GM19043 (cell line): ENCODE measurements around the gene KIF16B.
"Not testable (repeated sequence)": the region's sequence is repeated elsewhere in the genome, so short reads cannot be mapped to it uniquely, and the experiment has no call there.

Source experiments
- ATAC-seq: cut with Tn5 transposase; IDR thresholded peaks from one replicate; pipeline ENCODE4 v1.9.1; 2021; ENCODE audit warnings: low read depth; ENCODE audit not compliant: unreplicated experiment

KIF16B gene

DNA sequence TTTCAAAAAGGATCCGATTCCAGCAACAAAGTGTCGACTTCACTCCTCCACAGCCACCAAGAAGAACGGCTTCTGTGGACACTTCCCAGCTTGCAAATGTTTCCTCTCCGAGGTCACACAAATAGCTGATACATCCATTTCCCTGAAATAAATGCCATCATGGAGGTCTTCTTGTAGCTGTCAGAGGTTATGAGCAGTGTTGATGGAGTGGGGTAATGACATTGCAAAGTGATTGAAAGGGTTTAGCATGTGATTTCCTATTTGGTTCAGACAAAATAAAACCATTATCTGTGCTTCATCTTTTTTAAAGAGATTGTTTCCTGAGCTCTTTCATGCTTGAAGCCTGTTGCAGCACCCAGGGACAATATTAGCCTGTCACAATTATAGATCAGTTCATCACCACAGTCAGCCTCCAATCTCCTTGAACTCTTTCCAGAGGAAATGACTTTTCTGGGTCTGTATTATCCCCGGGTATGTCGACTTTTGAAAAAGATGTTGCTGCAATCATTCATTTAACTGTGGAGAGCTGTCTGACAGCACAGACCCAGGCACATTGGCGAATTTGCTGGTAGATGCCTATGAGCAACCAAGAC is 16.9 kb upstream of the KIF16B start:
- ATAC-seq, result no peak

DNA sequence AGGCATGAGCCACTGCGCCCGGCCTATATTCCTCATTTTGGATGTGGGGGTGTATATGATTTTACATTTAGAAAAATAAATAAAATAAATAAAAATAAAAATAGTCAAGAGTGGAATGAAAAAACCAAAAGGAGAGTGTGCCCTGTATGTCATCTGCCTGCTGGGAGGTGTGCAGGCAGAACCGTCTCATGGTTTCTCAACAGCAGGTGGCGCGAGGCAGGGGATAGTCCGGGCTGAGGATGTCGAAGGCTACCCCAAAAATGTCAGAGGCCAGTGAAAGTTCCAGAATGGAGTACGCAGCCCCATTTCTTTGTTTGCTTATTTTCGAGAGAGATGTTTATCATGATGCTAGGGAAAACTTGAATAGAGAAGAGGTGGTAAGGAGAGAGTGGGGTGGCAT is 16.4 kb upstream of the KIF16B start:
- no peak for ATAC-seq

DNA sequence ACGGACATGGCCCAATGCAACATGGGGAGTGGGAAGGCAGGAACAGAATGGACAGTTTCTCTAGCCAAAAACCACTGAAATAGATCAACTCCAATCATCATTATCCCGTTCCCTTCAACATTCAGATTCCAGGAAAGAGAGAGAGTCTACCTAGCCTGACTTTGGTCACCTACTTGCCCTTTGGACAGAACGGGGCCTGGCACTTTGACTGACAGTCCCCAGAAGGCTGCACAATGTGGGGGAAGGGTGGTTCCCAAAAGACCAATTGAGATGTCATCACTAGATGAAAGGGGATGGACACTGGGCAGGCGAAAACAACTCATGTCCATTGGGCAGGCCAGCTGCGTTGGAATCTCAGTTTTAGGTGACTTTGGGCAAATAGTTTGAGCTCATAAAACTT is 15.0 kb upstream of the KIF16B start:
- ATAC-seq, result no peak

DNA sequence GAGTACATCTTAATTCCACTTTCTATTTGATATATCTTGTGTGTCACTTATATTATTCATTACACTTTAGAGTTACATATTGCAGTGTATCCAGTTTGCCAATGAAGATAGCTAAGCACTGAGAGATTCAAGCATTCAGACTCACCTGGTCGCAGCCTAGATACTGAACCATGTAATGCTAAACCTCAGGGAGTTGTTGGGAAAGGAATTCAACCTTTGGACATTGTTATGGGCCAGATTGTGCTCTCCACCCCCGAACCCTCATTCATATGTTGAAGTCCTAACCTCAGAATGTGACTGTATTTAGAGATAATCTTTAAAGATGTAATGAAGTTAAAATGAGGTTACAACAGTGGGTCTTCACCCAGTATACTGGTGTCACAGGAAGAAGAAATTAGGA is 13.8 kb upstream of the KIF16B start:
- ATAC-seq, result no peak

DNA sequence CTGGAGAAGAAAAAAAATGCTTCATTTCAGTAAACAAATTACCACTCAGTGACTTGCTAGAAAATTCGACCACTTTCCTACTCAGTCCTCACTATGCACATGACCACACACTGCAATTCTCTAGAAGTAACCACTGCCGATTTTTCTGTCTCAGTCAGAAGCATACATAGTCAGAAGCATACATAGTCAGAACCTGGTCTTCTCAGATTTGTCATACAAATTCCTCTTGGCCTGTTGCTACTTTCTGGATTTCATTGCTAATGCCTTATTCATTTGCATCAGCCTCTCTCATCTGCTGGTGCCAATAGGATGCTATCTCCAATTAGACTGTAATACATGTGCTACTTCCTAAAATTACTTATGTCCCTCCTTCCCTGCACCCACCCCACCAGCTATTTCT is 10.2 kb upstream of the KIF16B start:
- ATAC-seq, result no peak

DNA sequence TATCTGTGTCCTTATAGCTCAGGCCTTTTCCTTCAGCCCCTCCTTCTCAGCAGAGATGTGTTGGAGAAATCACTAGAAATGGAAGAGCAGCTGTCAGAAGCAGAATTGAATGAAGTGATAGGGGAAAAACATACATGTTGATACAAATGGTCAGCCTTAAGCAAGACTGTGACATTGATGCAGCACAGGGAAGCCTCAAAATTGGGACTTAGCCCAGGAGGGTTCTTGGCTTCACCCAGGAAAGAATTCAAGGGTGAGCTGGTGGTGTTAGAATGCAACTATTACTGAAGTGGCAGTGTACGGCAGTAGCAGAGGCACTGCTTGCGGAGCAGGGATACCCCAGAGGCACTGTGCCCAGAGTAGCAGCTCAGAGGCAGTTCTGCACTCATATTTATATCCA is 8.0 kb upstream of the KIF16B start:
- no peak for ATAC-seq

DNA sequence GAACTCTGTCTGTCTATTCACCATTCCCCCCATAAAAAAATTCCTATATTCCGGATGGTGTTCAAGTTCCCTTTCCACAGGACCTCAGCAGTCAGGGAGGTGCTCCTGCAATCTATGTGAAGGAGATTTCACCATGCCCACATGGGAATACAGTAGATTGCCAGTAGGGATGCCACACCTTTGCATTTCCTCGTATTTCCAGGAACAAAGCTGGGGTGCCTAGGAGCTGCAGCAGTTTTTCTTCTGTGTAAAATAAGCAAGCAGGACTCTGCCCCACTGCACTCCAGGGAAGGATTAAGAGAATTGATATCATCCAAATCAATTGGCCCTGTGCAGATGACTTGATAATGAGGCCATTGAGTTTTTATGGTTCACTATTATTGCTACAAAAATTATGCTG is 7.4 kb upstream of the KIF16B start:
- no peak for ATAC-seq

DNA sequence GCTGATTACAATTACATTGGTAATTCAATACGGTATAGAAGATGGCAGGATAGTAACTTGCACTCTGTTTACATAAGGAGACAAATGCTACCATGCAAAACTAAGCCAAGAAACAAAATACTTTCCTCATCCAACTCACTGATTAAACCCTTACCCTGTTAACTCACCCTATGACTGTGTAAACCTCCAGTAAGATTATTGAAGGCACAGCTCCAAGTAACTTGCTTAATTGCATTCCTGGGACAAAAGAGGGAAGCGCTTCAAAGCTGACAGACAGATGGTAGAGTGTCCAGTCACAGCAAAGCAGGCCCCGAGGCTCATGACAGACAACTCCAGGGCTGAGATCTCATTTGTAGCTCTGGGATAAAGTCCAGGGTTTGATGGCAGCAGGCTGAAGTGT is 6.9 kb upstream of the KIF16B start:
- no peak for ATAC-seq

DNA sequence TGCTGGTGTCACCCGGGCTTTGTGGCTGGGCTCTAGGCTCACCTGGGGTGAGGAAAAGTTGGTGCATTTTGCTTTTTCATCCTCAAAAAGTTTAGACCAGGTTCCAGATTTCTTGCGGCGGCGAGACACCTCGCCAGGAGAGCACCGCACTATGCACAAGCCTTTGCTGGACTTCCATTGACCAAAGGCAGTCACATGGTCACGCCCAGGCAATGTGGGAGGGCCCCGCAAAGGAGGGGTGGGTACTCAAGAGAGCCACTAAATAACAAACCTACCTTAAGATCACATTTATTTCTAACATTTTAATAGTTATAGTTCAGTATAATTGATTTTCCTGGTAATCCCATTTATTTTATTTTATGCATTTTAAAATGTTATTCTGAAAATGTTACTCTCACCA is 3.0 kb upstream of the KIF16B start:
- ATAC-seq, result no peak

DNA sequence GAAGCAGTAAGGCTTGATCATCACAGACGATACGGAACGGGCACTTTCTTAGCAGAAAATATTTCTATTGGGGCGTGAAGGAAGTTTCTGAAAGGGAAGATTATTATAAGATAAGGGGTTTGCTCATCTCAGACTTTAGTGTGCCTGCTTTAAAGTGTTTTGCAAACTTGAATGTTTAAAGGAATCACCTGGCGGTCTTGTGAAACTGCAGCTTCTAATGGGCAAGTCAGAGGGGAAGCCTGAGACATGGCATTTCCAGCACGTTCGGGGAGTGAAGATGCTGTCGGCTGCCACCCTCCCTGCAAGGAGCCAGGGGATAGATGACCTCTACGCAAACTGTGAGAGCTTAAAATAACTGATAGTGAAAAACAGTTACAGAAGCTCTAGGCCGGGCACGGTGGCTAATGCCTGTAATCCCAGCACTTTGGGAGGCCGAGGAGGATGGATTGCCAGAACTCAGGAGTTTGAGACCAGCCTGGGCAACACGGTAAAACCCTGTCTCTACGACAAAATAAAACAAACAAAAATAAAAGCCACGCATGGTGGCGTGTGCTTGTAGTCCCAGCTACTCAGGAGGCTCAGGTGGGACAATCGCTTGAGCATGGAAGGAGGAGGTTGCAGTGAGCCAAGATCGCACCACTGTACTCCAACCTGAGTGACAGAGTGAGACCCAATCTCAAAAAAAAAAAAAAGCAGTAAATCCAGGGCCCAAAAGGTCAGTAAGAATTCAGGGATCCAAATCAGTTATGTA is 2.3 kb upstream of the KIF16B start:
- no peak for ATAC-seq

DNA sequence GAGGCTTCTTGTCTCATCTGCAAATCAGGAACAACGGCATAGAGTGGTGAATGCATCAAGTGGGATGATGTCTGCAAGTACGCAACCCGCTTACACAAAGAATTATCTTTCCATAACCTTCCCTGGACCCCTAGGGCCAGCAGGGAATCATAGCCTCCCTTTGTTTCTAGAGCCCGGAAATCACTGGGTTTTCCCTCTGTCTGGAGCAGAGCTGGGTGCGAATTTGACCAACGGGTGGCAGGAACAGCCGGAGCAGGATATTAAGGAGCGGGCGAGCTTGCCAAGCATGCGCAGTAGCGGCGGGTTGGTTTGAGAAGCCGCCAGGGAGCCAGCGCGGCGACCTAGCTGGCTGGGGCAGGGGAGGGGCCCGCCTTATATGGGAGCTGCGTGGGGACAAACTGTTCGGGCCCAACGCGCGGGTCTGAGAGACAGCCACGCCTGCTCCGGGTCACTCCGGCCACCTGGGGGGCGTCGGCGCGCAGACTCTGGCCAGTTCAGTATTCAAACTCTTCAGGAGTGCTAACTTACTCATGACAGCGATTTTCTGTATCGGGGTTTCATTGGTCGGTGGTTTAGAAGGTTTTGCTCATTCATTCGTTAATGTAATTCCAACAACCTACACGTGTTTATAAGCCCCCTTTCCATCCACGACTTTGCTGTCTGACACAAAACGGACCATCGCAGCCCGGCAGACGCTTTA is 1.6 kb upstream of the KIF16B start:
- peak; percentile 66 for ATAC-seq

DNA sequence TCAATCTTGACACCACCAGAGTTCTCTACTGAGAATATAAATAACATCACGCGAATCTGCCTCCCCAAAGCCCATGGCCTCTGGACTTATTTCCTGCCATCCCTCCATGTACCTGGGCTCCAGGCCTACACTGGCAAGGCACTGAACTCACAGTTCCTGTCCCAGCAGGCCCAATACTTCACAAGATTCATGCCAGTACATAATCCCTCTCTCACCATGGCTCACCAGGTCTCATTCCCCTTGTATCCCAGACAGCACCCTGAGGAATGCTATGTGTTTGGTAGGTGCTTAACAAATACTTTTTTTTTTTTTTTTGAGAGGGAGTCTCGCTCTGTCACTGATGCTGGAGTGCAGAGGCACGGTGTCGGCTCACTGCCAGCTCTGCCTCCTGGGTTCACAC is 1.9 kb downstream of the KIF16B start:
- ATAC-seq, result no peak

DNA sequence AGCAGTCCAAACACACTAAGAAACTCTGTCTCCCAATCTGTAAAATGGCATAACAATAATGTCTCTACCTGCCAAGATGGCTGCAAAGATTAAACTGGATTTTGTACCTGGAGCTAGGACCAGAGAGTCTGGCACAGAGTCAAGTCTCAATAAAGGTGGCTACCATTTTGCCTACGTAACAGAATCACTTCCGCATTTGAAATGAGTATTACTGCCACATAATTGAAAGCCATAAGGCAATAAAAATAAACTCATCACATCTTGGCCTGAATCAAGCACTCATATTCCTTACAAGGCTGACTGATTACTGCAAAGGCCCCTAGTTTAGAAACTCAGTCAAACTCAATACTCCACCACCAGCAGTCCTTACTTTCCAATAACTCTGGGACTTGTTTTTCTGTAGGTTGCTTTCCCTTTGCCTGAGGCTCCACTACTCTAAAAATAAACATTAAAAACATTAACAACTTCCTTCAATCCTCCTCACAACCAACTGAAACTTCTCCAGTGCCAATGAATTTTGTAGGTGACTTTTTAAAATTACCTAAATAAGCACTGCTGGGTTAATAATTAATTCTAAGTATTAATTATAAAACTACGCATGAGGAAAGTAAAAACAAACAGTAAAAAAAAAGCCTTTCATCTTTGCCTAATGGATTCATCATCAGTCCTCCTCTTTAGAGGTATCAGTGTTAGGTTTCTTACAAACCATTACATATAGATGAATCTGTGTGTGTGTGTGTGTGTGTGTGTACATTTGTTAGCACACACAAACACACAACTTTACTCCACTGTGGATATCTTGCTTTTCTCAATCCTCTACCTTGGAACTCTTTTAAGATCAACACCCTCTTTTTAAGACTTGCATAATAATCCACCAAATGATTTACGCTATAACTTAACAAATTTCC is 3.7 kb downstream of the KIF16B start:
- no peak for ATAC-seq

DNA sequence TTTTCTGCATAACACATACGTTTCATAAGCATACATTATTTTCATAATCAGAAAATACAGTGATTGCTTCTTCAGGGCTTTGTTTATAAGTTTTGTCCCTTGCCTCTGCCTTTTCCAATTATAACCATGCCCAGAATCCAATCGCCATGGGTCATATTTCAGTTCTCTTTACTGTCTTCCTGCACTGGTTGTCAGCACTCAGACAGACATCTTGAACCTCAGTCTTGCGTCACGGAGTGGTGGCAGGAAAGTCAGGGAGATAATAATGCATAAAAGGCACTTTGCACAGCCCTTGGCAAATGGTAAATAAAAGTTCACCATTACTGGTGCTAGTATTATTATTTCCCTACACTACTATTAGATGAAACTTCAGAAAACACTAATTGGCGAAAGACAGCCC is 7.2 kb downstream of the KIF16B start:
- no peak for ATAC-seq

DNA sequence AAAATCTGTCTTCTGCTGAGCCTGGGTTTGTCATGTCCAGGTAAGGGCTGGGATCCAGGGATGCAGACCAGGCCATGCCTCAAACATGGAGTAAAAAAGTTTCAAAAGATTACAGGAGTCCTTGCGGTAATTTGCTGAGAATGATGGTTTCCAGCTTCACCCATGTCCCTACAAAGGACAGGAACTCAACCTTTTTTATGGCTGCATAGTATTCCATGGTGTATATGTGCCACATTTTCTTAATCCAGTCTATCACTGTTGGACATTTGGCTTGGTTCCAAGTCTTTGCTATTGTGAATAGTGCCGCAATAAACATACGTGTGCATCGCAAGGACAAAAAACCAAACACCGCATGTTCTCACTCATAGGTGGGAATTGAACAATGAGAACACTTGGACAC is 9.2 kb downstream of the KIF16B start:
- not testable (repeated sequence) for ATAC-seq

DNA sequence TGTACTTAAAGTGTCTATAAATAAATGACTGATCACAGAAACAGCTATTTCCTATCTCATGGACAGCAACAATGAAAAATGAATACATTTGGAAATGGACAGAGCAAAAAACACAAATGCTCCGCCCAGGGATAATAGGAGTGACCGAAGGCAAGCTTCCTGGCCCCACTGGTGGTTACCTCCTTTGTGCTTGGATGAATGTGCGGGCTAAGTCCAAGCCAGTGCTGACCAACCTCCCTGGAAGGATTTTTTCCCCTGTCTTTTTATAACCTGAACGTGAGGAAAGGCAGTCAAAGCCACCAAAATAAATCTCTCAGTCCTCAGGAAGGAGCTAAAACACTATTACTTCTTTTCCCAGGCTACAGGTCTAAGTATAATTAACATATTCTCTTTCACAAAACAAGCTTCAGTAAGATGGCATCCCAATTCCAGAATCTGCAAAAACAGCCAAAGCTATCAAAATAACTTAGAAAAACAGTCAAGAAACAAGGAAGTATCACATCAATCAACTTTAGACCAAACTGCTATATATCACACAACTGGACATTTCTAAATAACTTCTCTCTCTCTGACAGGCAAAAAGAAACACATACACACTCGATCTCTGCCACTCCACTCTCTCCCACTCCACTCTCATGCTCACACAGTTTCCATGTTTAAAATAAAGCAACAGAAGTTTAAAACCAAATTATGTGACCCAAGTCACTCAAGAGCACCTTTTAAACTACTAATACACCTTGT is 10.0 kb downstream of the KIF16B start:
- ATAC-seq, result no peak

DNA sequence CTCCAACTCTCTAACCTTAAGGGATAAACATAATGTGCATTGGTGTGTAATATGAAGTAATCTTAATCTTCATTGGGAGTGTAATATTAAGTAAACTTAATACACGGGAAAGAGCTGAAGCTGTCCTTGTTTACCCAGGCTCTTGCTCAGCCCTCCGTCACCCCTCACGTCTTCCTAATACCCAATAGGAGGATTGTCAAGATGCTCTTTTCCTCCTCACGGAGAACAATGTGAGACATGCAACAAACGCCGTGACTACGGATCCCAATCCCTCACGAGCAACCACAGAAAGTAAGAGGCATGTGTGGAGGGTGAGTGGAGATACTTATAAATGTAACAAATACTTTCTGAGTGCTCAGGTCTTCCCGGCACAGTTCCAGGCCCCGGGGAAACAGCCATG is 11.0 kb downstream of the KIF16B start:
- ATAC-seq, result no peak

DNA sequence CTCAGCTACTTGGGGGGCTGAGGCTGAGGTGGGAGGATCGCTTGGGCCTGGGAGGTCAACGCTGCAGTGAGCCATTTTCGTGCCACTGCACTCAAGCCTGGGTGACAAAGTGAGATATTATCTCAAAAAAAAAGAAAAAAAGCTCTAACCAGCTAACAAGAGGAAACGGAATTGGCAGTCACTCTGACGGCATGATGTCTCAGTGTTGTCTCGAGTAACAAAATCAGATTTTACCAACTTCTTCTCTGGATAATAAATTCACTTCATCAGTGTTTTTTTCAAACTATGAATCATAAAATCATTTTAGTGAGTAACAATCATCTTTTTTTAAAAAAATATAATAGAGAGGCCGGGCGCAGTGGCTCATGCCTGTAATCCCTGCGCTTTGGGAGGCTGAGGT is 12.6 kb downstream of the KIF16B start:
- no peak for ATAC-seq

DNA sequence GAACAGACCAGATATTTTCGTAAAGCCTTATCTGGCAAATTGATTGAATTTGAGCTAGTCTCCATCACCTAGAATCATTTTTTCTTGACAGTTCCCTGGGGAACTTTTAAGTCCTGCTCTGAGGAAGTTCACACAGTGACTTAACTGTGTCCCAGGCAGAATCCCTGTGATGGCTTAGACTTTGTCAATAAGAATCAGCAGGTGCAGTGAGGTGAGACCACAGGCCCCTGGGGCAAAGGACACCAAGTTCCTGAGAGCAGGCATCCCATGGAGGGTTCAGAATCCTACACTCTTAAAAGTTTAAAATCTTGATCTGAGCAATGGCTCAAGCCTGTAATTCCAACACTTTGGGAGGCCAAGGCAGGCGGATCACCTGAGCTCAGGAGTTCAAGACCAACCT is 13.0 kb downstream of the KIF16B start:
- no peak for ATAC-seq

DNA sequence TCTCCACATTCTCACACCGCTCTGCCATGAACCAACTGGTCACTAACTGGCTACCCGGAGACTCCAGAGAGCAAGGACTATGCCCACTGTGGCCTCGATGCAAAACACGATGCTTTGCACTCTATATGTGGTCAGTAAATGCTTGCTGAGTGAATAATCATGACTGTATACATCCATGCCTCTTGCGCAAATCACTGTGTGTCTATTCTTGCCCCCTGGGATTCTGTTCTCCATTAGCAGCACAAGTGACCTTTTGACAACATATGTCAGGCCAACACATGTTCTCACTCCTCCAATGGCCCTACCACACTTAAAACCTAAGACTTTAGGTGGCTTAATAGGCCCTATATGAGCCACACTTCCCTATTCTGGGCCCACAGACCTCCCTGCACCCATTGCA is 16.9 kb downstream of the KIF16B start:
- ATAC-seq, result no peak
